ENCODE data around the gene DYSF. TPM values are rescaled to one million over a fixed set of nuclear protein-coding genes. Genes with fewer than 3 reads are reported as not detected.

The DYSF gene
- total RNA-seq, 1 donor from 2014 or later: 3.4 TPM

DNA sequence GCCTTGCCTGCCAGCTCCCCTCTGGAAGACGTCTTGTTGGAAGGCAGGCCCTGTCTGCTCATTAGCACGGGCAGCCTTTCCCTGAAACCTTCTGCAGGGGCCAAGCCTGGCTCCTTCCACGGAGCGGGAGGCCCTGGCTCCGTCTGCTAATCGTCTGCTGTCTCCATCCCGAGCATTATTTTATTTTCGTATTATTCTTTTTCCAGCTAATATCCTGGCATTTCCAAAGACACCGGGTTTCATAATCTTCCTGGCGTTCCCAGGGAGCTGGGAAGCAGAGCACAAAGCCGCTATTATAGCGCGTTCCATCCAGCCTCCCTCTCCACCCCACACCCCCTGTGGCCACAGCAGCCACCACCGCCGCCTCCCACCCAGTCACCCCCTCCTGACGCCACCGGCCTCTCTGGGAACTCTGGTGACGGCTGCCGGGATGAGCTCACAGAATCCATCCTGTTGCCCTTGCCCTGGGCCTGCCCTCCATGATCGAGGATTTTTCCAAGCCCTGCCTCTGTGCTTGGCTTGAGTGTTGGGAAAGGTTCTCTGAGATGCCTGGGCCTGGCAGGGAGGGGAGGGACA, 125.5 kb downstream of the DYSF start:
- no peak for ATAC-seq

DNA sequence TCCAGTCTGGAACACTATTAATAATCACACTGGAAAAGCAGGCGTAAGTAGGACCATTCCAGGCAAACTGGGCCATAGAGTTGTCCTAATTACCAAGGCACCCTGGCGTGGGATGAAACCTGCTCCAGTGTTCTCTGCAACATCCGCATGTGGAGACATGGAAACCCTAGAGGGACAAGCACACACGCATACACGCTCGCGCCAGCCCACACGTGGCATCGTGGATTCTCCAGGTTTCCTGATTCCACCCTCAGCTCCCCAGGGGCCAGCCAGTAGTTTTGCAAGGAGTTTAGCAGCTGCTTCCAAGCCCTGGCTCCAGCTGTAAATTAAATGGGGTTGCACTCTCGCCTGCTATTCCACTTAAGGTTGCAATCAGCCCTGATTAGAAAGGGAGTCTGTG, 127.7 kb downstream of the DYSF start:
- no peak for ATAC-seq

DNA sequence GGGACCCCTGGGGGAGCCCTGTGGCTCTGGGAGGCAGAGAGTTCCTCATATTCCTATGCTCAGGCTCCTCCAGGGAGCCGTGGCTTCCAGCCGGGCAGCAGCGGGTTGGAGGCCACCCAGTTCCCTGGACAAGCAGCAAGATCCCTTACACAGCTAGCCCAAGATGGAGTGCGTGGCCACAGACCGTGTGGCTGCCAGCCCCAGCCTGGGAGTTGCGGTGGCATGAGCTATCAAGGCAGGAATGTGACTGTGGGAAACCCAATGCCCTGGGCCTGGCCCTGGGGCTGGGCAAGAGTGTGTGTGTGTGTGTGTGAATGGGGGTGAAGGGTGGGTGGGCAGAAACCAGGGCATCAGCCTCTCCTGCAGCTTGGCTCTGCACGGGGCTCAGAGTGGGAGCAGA, 130.5 kb downstream of the DYSF start:
- ATAC-seq: no peak

DNA sequence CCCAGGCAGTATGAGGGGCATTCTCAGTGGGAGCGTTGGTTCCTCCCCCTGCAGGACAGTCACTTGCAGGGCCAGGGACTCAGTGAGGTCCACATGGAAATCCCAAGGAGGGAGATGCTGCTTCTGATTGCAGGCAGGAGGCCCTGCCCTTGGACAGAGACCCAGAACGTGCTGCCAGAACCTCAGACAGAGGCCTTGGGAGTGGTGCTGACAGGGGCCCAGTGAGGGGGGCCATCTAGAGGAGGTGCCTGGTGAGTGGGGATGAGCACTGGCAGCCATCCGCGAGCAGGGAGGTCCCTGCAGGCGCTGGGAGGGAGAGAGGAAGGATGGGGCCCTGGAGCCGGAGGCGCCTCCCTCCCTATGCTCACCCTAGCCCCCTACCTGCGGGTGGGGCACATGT, 133.1 kb downstream of the DYSF start:
- no peak for ATAC-seq

DNA sequence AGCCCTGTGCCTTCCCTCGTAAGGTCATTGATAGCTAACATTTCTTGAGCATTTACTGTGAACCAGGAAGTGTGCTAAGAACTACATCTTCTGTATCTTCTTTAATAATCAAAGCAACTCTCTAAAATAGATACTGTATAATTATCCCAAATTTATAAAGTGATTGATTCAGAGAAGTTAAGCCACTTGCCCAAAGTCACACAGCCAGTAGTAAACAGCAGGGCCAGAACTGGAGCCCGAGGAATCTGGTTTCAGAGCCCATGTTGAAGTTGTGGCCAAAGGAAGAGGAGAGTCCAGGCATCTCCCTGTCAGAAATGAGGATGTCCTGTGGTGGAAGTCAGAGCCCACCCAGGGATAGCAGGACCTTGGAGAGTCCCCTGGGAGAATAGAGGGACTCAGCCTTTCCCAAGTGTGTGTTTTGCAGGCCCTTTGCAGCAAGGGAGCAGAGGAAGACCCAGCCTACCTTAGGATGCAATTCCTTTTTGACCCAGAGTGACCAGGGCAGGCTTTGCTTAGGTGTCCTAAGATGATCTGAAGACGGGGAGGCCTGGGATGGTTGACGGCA, 134.2 kb downstream of the DYSF start:
- ATAC-seq: no peak

DNA sequence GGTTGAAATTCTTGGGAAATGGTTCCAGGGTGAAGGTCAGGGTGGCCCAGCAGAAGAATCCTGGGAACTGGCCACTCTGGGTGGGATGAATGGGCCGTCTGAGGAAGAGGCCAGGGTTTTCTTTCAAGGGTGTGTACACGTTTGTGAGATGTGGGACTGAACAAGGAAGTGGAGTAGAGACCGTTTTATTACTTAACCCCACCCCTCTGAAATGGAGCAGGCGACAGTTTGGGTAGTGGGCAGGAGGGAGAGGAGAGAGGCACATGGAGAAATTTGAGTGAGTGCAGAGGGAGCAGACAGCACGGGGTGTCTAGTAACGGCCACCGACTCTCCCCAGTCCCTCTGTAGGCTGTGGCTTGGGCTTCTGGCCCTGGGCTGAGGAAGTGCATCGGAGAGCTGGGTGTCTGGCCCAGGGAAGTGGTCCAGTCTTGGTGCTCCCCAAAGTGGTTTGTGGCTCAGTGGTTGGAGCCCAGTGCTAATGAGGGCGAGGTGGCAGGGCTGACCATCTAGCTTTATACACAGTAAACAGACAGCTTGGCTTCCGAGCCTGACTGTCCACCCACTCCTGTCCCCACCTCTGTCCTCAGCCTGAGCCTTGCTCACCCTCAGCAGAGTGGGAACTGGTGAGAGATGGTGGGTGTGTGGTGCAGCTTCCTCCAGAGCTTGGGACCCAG, 135.3 kb downstream of the DYSF start:
- no peak for ATAC-seq

DNA sequence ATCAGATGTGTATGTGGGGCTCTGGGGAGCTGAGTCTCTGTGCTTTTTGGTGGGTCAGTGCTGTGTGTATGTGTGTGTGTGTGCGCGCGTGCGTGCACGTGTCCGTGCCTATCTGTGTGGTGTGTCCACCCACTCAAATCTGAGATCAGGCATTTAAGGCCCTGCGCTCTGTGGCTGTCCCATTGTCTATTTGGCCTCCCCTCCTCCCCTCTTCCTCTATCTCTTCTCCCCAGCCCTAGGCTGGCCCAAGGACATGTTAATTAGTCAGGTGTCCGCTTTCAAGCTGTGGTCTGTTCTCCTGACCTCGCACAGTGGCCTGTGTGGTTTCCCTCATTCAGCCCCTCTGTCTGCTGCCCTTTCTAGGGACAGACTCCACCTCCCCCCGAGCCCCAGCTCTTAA, 136.4 kb downstream of the DYSF start:
- no peak for ATAC-seq

DNA sequence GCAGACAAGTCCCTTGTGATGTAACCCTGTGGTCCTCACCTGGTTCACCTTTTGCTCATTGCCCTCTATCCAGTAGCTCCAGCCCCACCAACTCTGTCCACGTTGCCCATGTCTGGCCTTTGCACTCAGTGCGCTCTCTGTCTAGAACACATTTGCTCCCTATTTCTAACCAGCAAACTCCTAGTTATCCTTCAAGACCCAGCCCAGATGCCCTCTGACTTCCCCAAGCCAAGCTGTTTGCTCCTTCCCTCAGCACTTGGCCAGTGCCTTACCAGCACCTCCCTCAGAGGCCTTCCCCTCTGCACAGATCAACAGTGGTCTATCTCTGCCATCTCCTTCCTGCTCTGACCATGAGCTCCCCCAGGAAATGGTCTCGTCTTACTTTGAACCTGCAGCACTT, 137.7 kb downstream of the DYSF start:
- no peak for ATAC-seq

DNA sequence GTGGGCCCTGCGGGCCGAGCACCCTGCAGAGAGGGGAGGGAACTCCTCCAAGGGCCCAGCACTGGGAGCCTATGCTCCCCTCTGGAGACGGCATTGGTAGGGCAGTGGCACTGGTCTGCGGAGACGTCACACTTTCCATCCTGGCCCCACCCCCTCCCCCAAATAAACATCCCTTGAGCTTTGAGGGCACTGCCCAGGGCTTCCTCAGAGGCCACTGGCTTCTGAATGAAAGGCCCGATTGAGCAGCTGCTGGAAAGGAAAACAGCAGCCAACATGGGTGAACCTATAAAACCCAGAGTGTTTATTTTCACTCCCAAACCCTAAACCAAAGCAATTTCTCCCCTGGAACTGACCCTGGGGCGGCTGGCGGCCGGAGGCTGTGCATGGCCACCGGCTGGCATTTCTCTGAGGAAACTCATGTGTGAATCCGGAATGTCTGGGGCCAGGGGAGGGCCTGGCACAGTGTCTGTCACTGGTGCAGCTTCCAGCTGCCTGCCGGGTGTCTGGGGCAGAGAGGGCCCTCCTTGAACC, 138.9 kb downstream of the DYSF start:
- no peak for ATAC-seq

DNA sequence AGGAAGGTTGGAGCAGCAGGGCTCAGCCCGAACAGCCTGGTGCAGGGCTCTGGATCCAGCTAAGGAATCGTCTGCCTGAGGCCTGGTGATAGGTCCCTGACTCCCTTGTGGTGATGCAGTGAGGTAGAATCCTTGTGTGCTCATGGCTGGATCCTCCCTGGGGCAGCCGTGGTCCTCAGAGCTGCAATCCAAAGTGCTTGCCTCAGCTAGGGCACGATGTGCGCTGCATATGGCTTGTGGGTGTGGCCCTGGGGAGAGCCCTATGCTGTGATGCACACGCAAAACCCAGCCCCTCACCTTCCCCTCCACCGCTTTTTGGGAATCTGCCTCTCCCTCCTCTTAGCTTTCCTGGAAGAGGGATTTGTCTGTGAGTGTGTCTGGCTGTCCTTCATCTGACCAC, 142.2 kb downstream of the DYSF start:
- no peak for ATAC-seq

DNA sequence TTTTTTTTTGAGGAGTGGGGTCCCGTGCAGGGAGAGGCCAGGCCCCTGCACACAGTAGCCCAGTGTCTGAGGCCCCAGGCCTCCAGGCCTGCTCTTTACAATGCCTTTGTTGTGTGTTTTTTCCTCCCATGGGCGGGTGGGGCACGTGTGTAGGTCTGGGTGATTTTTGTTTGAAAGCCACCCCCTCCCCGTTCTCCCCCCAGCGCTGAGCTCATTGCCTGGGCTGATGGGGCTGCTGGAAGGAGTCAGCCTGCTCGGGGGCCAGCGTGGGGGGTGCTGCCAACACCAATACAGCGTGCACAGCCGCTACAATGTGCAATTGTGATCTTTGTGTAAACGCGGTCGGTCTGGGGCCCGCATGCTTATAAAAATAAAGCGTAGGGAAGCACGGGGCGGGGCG, 142.7 kb downstream of the DYSF start:
- ATAC-seq: no peak

DNA sequence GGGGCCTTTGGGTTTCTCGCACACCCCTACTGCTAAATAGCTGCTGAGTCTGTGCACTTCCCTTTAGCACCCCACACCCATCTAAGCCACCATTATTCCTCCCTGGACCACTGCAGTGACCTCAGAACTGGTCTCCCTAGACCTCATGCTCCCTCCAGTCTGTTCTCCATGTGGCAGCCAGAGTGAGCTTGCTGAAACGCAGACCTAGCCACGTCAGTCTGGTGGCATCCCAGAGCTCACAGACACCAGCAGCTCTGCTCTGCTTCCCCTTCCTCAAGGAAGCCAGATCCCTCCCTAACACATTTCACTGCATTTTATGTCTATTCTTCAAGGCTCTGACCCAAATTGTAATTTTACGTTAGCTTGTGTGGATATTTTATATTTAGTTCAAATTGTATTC, 144.4 kb downstream of the DYSF start:
- no peak for ATAC-seq

DNA sequence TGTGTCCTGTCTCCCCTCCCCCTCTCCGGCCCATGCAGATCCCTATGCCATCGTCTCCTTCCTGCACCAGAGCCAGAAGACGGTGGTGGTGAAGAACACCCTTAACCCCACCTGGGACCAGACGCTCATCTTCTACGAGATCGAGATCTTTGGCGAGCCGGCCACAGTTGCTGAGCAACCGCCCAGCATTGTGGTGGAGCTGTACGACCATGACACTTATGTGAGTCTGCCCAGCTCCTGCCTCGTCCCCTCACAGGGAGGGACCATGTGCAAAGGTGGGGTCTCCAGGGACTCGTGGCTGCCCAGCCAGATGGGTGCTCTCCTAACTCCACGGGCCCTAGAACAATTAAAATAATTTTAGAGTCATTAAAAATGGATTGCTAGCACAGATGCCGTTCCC, 145.2 kb downstream of the DYSF start:
- ATAC-seq: no peak

DNA sequence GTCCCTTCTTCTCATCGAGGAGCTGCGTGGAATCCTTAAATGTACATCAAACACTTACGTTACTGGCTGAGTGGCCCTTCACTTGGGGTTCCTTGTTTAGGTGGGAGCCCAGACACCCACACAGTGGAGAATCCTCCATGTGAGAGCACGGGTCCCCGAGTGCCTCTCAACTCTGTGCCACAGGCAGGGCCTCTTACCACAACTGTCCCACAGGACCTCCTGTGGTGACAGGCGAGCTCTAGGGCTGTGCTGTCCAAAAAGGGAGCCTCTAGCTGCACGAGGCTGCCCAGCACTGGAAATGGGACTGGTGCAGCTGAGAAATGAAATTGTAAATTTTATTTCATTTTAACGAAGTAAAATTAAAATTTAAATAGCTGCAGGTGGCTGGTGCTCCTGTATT, 145.7 kb downstream of the DYSF start:
- no peak for ATAC-seq

DNA sequence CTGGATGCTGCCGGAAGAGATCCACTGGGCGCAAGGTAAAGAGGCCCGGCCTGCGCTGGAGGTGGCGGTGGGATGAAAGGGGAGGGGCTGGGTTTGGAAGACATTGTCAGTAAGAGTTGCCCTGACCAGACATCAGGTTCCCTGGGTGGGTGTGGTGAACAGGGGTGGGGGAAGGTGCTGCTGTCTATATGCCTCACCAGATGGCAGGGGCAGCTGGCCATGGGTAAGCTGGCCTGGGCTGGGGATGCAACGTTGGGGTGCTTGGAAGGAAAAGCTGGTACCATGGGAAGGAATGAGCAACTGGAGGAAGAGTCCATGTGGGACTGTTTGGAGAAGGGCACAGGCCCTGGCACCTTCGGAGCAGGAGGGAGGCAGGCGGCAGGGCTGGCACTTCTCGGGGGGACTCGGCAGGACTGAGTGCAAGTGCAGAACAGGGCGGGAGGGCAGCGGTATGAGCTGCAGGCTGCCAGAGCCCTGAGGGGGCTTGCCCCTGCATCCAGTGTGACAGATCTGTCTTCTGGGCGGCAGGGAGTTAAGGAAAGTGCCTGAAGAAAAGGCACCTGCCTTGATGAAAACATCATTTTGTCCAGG, 146.4 kb downstream of the DYSF start:
- ATAC-seq: no peak

DNA sequence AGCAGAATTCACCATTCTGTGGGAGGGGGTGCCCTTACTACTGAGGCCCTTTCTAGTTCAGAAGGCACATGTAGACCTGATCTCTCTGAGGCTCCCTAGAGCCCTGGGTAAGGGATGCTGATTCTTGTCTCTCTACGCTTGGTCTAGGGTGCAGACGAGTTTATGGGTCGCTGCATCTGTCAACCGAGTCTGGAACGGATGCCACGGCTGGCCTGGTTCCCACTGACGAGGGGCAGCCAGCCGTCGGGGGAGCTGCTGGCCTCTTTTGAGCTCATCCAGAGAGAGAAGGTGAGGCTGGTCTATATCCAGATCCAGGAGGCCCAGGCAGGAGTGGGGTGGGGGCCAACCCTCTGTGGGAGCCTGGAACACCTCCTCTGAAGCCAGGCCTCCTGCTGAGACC, 147.2 kb downstream of the DYSF start:
- ATAC-seq: no peak

DNA sequence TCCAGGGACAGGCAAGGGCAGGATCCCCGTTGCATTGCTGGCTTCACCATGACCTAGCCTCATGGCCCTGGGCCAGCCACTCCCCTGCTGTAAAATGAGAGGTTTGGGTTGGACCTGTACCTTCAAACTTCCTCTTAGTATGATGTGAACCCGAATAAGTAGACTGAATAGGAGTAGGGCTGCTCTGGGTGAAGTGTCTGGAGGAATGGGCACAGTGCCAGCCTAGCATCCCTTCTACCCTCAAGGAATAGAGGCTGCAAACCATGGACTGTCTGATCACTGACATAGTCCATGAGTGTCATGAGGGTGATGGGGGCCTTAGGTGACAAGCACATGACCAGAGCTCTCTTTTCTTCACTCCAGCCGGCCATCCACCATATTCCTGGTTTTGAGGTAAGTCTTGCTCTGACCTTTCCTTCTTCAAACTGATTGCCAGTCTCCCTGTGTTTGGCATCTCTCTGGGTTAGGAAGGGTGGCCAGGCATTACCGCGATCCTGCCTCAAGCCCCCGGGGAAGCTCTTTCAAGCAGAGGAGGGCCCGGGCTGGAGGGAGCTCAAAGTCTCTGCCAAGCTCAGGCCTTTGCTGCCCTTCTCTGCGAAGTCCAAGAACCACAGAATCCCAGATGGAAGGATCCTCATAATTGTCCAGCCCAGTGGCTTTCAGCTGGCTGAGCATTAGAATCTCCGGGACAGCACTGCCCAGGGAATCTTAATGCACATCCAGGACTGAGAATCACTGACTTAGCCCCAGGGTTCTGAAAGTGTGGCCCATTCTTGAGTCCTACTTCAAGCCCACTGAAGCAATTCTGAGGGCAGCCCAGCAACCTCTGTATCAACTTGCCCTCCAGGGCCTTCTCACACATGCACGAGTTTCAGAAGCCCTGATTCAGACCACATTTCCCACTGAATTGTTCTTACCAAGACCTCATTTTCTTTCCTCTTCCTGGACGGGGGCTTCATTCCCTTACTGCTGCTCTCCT, 148.1 kb downstream of the DYSF start:
- ATAC-seq: no peak

DNA sequence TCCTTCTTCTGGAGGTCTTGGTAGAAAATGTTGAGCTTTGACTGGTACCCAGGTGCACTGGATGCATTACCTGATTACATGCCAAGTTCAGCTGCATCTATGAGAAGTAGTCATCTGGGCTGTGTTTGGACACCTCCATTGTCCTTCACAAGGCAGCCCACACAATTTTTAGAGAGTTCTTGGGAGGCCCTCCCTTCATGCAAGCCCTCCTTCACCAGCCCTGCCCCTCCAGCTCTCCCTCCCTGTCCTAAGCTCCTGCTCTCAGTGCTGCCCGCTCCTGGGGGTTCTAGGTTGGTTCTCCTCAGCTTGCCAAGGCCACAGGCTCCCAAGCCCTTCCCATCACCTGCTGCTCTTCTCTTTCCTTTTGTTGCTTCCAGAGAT, 148.7 kb downstream of the DYSF start:
- ATAC-seq: no peak

DNA sequence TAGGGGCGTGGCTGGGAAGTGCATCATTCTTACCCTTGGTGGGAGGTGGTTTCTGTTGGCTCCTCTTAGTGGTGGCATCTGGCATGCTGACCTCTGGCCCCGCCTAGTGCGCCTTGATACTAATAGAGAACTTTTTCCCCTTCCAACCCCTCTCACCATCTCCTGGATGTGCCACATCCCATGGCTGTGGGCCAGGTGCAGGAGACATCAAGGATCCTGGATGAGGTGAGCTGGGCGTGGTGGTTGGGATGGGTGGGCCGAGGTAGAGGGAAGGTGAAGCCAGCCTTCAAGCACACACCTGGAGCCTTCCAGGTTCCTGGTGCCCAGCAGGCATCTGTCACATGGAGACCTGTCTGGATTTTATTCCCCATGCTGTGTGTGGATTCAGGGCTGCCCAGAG, 149.2 kb downstream of the DYSF start:
- ATAC-seq: no peak

DNA sequence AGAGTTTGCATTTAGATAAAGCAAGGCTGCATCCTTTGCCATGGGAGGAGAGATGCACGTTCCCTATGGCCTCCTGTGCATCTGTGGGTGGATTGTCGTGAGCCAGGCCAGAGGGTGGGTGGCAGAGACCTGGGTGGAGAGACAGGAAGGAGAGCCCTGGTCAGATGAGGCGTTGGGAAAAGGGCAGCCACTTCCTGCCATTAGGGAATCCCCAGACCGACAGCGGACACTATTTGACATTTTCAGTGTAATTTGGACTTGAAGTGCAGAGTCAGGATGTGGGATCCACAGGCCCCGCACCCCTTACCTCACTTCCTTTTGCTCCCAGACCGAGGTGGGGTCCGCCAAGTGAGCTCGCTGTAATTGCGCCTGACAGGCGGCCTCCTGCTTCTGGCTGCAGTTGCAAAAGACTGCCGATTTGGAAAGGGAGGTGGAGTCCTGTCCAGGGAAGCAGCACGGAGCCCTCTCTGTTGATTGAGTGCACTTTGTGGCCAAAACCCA, 150.0 kb downstream of the DYSF start:
- ATAC-seq: no peak

DNA sequence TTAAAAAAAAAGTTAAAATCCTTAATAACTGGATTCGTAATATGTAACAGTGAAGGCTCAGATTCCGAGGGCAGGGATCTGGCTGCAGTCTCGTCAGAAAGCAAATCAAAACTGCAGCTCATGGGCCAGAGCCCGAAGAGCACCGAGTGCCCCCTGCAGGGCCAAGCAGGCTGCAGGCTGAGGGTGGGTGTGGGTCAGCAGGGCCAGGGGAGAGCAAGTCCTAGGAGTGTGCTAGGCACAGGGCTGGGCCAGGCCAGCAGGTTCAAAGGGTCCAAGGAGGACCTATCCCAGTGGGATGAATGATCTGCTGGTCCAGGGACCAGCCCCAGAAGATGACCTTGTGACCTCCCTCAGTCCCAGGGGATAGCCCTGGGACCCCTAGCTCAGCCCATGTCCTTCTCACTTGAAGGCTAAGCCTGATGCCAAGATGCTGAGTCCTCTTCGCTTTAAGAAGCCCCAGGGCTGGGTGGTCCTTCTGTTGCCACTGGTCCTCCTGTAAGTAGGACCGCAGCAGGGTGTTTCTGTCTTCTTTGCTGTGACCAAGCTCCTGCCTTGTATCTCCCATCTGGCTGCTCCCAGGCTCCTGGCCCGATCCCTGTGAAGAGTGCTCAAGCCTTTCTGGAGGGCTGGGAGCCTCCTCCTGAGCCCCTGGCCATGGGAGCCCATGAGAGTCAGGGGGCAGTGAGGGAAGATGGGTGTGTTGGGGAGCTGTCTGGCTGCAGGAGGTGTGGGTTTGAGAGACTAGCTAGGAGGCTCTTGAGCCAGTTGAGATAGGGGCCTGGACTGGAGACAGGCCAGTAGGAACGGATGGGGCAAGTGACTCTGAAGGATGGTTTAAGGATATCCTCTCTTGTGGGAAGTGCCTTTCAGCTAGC, 150.7 kb downstream of the DYSF start:
- no peak for ATAC-seq

DNA sequence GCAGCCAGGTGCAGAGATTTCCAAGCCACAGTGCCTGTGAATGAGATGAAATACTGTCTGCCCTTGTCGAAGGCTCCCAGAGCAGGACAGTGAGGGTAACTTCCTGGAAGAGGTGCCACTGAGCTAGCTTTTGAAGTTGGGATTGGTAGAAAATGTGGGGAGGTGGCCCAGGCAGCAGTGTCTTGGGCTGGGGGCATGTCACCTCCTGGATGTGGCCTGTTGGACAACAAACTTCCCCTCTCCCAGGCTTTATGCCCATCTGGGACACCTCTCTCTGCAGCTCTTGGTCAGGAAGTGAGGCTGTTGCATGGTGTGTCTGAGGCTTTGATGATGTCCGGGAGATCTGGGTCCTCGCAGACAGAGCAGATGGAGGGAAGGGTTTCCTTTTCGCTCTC, 151.4 kb downstream of the DYSF start:
- no peak for ATAC-seq

Measured in esophagus mucosa (tissue), 1 donor.